Endothelial cell of umbilical vein (primary cell): Measurements from ENCODE around the gene TMEM81.

ENCODE experiments used
- EZH2 ChIP-seq: IDR thresholded peaks from 2 replicates; pipeline ENCODE4 v1.6.1; 2012; ENCODE audit warnings: borderline replicate concordance, low read depth, mild to moderate bottlenecking, moderate library complexity, low read length, inconsistent platforms; ENCODE audit not compliant: severe bottlenecking
- TF ChIP-seq, protein P1 (sequence below), 2 donors: IDR thresholded peaks; 1 replicate in 1 of 2; 2 replicates in 1 of 2; pipeline ENCODE4 v1.5.1; 2011; ENCODE audit warnings: low read length in 2 of 2, mild to moderate bottlenecking in 2 of 2, moderate library complexity in 2 of 2, control low read depth in 1 of 2, inconsistent platforms in 1 of 2, low read depth in 1 of 2; ENCODE audit not compliant: insufficient read depth in 1 of 2; ENCODE audit errors: extremely low read depth in 1 of 2

DNA sequence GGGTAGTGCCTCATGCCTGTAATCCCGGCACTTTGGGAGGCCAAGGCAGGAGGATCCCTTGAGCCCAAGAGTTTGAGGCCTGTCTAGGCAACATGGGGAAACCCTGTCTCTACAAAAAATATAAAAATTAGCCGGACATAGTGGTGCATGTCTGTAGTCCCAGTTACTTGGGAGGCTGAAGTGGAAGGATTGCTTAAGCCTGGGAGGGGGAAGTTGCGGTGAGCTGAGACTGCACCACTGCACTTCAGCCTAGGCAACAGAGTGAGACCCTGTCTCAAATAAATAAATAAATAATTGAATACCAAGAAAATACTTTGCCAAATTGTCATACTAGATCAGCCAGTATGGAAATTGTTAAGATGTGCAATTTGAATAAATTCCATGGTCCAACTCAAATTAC lies 43.4 kb upstream of the TMEM81 start:
- no peak for TF ChIP-seq EZH2
- TF ChIP-seq, protein P1, sequence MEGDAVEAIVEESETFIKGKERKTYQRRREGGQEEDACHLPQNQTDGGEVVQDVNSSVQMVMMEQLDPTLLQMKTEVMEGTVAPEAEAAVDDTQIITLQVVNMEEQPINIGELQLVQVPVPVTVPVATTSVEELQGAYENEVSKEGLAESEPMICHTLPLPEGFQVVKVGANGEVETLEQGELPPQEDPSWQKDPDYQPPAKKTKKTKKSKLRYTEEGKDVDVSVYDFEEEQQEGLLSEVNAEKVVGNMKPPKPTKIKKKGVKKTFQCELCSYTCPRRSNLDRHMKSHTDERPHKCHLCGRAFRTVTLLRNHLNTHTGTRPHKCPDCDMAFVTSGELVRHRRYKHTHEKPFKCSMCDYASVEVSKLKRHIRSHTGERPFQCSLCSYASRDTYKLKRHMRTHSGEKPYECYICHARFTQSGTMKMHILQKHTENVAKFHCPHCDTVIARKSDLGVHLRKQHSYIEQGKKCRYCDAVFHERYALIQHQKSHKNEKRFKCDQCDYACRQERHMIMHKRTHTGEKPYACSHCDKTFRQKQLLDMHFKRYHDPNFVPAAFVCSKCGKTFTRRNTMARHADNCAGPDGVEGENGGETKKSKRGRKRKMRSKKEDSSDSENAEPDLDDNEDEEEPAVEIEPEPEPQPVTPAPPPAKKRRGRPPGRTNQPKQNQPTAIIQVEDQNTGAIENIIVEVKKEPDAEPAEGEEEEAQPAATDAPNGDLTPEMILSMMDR (IDR thresholded peaks at IDR 0.05; ENCODE audit: extremely low read depth in 1 of 2, insufficient read depth in 1 of 2, low read depth in 1 of 2, low read length in 2 of 2) = no peak
